ENCODE results near the gene PHEX.

Gene PHEX

DNA sequence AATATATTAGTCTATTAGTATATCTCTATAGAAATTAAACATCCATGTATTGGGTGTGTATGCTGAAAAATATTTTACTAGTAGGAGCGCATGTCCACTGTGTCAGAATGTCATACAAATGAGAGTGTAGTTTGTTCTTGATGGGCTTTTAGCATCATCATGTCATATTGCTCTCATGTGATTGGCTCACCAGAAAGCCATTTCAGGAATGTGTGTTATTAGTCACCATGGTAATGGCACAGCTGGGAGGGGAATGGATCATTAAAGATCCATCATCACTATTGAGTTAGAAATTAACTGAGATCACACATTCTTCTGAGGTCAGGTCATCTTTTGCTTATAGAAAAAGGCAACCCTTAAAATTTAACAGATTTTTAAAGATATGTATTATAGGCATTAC lies 77.3 kb downstream of the PHEX start:
- H3F3A ChIP-seq (ENCODE audit: insufficient read depth), result no peaks in the 10 kb centered on the region
- no peak overlapping the region for H3K9ac ChIP-seq (ENCODE audit: low read length)
- no peak for TF ChIP-seq EZH2phosphoT487 (conservative IDR thresholded peaks at IDR 0.05; ENCODE audit: low read length)
- TF ChIP-seq, protein P1, sequence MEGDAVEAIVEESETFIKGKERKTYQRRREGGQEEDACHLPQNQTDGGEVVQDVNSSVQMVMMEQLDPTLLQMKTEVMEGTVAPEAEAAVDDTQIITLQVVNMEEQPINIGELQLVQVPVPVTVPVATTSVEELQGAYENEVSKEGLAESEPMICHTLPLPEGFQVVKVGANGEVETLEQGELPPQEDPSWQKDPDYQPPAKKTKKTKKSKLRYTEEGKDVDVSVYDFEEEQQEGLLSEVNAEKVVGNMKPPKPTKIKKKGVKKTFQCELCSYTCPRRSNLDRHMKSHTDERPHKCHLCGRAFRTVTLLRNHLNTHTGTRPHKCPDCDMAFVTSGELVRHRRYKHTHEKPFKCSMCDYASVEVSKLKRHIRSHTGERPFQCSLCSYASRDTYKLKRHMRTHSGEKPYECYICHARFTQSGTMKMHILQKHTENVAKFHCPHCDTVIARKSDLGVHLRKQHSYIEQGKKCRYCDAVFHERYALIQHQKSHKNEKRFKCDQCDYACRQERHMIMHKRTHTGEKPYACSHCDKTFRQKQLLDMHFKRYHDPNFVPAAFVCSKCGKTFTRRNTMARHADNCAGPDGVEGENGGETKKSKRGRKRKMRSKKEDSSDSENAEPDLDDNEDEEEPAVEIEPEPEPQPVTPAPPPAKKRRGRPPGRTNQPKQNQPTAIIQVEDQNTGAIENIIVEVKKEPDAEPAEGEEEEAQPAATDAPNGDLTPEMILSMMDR (IDR thresholded peaks at IDR 0.05; ENCODE audit: insufficient read depth, low read length, poor library complexity, severe bottlenecking), result no peak
- H3K9me3 ChIP-seq (ENCODE audit: insufficient read depth, low read length), result no peaks in the 10 kb centered on the region
- H4K20me1 ChIP-seq (ENCODE audit: low read depth, low read length), result no peaks in the 10 kb centered on the region
- H3K27ac ChIP-seq (ENCODE audit: low read depth, low read length), result no peak overlapping the region
- H2AFZ ChIP-seq (ENCODE audit: low read depth, low read length, severe bottlenecking), result no peak overlapping the region
- no peaks in the 10 kb centered on the region for H3K36me3 ChIP-seq (ENCODE audit: low read length)
- no peak overlapping the region for H3K4me3 ChIP-seq (ENCODE audit: insufficient read depth, low read length, poor library complexity, severe bottlenecking)
- H3K9me2 ChIP-seq (replicated peaks; ENCODE audit: insufficient read depth, low read length), result no peaks in the 10 kb centered on the region
- no peak overlapping the region for H3K4me2 ChIP-seq (ENCODE audit: low read depth, low read length, poor library complexity, severe bottlenecking)
- no peaks in the 10 kb centered on the region for H3K79me2 ChIP-seq (ENCODE audit: insufficient read depth, low read length)
- H3K27me3 ChIP-seq (ENCODE audit: low read length), result no peaks in the 10 kb centered on the region

DNA sequence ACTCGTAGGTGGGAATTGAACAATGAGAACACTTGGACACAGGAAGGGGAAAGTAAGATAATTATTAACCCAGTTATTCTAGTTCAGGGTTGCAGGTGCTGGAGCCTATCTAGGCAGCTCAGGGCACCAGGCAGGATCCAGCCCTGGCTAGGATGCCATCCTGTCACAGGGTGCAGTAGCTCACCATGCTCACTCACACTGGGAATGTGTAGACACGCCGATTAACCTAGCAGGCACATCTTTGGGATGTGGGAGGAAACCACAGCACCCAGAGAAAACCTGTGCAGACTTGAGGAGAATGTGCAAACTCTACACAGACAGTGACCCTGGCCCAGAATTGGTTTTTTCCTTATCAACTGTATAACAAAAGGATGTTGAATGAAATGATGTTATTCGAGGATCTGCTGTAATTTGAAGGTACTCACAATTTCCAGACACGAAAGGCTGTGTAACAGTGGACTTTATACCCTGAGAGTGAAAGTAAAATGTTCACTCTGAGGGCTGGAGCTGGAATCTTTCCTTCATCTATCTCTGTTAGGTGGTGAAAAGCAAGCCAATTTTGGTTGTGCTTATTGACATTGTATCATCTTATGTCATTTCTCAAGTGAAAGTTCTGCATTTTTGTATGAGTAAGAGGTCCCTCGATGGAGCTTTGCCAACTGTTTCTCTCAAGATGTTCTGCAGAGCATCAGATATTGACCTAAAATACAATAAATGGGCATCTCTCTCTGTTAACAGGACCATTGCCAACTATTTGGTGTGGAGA lies 78.8 kb downstream of the PHEX start:
- H3K36me3 ChIP-seq (ENCODE audit: low read length), result no peaks in the 10 kb centered on the region
- H3K4me2 ChIP-seq (ENCODE audit: low read depth, low read length, poor library complexity, severe bottlenecking), result no peak overlapping the region
- H3K9ac ChIP-seq (ENCODE audit: low read length), result no peak overlapping the region
- H3K79me2 ChIP-seq (ENCODE audit: insufficient read depth, low read length), result no peaks in the 10 kb centered on the region
- no peaks in the 10 kb centered on the region for H3K9me2 ChIP-seq (replicated peaks; ENCODE audit: insufficient read depth, low read length)
- H4K20me1 ChIP-seq (ENCODE audit: low read depth, low read length), result no peaks in the 10 kb centered on the region
- no peak overlapping the region for H2AFZ ChIP-seq (ENCODE audit: low read depth, low read length, severe bottlenecking)
- no peak overlapping the region for H3K27ac ChIP-seq (ENCODE audit: low read depth, low read length)
- no peaks in the 10 kb centered on the region for H3F3A ChIP-seq (ENCODE audit: insufficient read depth)
- no peak overlapping the region for H3K4me3 ChIP-seq (ENCODE audit: insufficient read depth, low read length, poor library complexity, severe bottlenecking)
- TF ChIP-seq EZH2phosphoT487 (conservative IDR thresholded peaks at IDR 0.05; ENCODE audit: low read length), result no peak
- TF ChIP-seq, protein P1 (IDR thresholded peaks at IDR 0.05; ENCODE audit: insufficient read depth, low read length, poor library complexity, severe bottlenecking), result no peak
- H3K27me3 ChIP-seq (ENCODE audit: low read length), result no peaks in the 10 kb centered on the region
- H3K9me3 ChIP-seq (ENCODE audit: insufficient read depth, low read length), result no peaks in the 10 kb centered on the region

DNA sequence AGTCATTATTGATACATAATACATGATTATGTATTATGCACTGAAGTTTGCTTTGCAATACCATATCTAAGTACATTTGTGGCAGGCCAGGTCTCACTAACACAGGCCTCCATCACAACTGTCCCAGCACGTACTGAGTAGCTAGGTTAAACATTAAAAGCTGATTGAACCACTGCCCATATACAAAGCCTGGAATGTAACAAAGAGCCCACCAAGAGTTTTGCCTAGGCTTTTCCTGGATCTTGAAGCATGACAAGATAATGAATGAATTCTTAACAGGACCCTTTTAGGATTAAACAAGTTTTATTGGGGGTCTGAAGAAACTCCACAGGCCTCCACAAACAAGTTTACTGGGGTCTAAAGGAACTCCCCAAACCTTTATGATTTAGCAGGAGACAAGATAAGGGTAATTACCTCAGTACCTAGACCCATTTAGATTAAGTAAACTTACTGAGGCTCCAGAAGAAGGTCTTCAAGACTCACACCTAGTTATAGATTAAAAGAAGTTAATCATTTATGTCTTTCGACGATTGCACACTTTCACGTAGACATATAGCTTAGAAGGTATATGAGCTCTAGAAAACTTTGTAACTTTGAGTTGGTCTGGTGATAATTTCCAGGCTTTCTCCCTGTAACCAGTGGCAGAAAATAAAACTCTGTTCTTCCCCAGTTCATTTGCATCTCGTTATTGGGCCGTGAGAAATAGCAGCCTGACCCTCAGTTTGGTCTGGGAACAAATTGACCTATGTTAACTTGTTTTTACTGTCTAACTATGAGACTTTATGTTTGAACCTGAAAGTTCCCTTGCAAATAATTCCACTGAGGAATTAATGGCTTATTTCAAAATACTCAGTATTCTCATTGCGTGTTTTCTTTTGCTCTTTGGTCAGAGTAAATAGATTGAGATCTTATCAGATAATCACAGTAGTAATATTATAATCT lies 84.8 kb downstream of the PHEX start:
- Histone ChIP-seq H3K9me3 (ENCODE audit: insufficient read depth, low read length) (no peaks in the 10 kb centered on the region), H2AFZ (ENCODE audit: low read depth, low read length, severe bottlenecking) (no peak overlapping the region), H3K27ac (ENCODE audit: low read depth, low read length) (no peak overlapping the region), H4K20me1 (ENCODE audit: low read depth, low read length) (no peaks in the 10 kb centered on the region), H3F3A (ENCODE audit: insufficient read depth) (no peaks in the 10 kb centered on the region), H3K36me3 (ENCODE audit: low read length) (no peaks in the 10 kb centered on the region), H3K9me2 (replicated peaks; ENCODE audit: insufficient read depth, low read length) (no peaks in the 10 kb centered on the region), H3K27me3 (ENCODE audit: low read length) (no peaks in the 10 kb centered on the region), H3K4me3 (ENCODE audit: insufficient read depth, low read length, poor library complexity, severe bottlenecking) (no peak overlapping the region), H3K79me2 (ENCODE audit: insufficient read depth, low read length) (no peaks in the 10 kb centered on the region), H3K4me2 (ENCODE audit: low read depth, low read length, poor library complexity, severe bottlenecking) (no peak overlapping the region), H3K9ac (ENCODE audit: low read length) (no peak overlapping the region)
- no peak for TF ChIP-seq EZH2phosphoT487 (conservative IDR thresholded peaks at IDR 0.05; ENCODE audit: low read length)
- TF ChIP-seq, protein P1 (IDR thresholded peaks at IDR 0.05; ENCODE audit: insufficient read depth, low read length, poor library complexity, severe bottlenecking), result no peak
